ENCODE data around the gene CCR1.

CCR1 gene

GRCh38 chr3:46239301-46239938 is 31.3 kb upstream of the CCR1 start:
- Histone ChIP-seq H3K23ac (ENCODE audit: low read length) (no peak overlapping the region), H3K27me3 (ENCODE audit: insufficient read depth, low read length, poor library complexity) (no peaks in the 10 kb centered on the region), H3K27ac (ENCODE audit: low read depth, low read length) (no peak overlapping the region), H3K79me1 (ENCODE audit: low read length) (no peaks in the 10 kb centered on the region), H3K36me3 (ENCODE audit: control insufficient read depth, insufficient read depth, low read length) (no peaks in the 10 kb centered on the region), H3K56ac (ENCODE audit: low read length) (no peak overlapping the region), H3K18ac (ENCODE audit: low read length) (no peak overlapping the region), H3K4me3 (ENCODE audit: low read length) (no peak overlapping the region), H4K8ac (ENCODE audit: low read depth, low read length) (no peak overlapping the region), H3K4me1 (ENCODE audit: control insufficient read depth, low read depth, low read length) (no peaks in the 10 kb centered on the region), H2BK5ac (ENCODE audit: low read length) (no peak overlapping the region), H2AK5ac (ENCODE audit: low read length) (no peak overlapping the region), H3K4me2 (ENCODE audit: low read length) (no peak overlapping the region), H3K79me2 (ENCODE audit: control insufficient read depth, insufficient read depth, low read length) (no peaks in the 10 kb centered on the region), H2BK120ac (ENCODE audit: low read depth, low read length) (no peak overlapping the region), H3K9ac (ENCODE audit: low read length) (no peak overlapping the region), H3K4ac (ENCODE audit: low read depth, low read length) (no peak overlapping the region), H2BK15ac (replicated peaks; ENCODE audit: low read depth) (no peak overlapping the region), H4K5ac (ENCODE audit: low read length) (no peak overlapping the region)
- WGBS (ENCODE audit: extremely low coverage, insufficient coverage, low lambda C conversion rate): no CpG with 5 or more reads among the region's 3 CpGs
- no peak for DNase-seq

DNA sequence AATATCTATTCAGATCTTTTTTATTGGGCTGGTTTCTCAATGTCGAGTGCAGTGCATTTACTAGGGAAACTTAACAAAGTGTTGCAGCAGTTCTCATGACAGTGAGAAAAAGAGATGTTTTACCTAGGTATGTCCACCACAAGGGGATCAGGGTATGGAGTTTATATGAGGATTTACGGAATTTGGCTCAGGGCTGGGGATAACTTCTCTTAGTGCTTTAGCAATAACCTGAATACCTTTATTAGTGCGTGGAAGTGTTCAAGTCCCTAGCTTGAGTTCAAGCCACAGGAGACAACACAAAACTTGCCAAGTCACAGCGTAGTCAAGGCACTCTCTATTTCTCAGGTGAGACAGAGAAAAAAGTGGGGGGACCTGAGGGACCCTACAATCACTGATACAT is 30.3 kb upstream of the CCR1 start:
- Histone ChIP-seq H3K56ac (ENCODE audit: low read length) (no peak overlapping the region), H4K5ac (ENCODE audit: low read length) (no peak overlapping the region), H3K79me2 (ENCODE audit: control insufficient read depth, insufficient read depth, low read length) (no peaks in the 10 kb centered on the region), H3K4me2 (ENCODE audit: low read length) (no peak overlapping the region), H3K23ac (ENCODE audit: low read length) (no peak overlapping the region), H3K4me3 (ENCODE audit: low read length) (no peak overlapping the region), H2BK15ac (replicated peaks; ENCODE audit: low read depth) (no peak overlapping the region), H3K79me1 (ENCODE audit: low read length) (no peaks in the 10 kb centered on the region), H3K36me3 (ENCODE audit: control insufficient read depth, insufficient read depth, low read length) (no peaks in the 10 kb centered on the region), H3K4ac (ENCODE audit: low read depth, low read length) (no peak overlapping the region), H3K4me1 (ENCODE audit: control insufficient read depth, low read depth, low read length) (no peaks in the 10 kb centered on the region), H4K8ac (ENCODE audit: low read depth, low read length) (no peak overlapping the region), H2BK120ac (ENCODE audit: low read depth, low read length) (no peak overlapping the region), H3K27me3 (ENCODE audit: insufficient read depth, low read length, poor library complexity) (no peaks in the 10 kb centered on the region), H3K18ac (ENCODE audit: low read length) (no peak overlapping the region), H2BK5ac (ENCODE audit: low read length) (no peak overlapping the region), H3K27ac (ENCODE audit: low read depth, low read length) (no peak overlapping the region), H2AK5ac (ENCODE audit: low read length) (no peak overlapping the region), H3K9ac (ENCODE audit: low read length) (no peak overlapping the region)
- no peak for DNase-seq
- WGBS (ENCODE audit: extremely low coverage, insufficient coverage, low lambda C conversion rate): no CpG with 5 or more reads among the region's 4 CpGs

DNA sequence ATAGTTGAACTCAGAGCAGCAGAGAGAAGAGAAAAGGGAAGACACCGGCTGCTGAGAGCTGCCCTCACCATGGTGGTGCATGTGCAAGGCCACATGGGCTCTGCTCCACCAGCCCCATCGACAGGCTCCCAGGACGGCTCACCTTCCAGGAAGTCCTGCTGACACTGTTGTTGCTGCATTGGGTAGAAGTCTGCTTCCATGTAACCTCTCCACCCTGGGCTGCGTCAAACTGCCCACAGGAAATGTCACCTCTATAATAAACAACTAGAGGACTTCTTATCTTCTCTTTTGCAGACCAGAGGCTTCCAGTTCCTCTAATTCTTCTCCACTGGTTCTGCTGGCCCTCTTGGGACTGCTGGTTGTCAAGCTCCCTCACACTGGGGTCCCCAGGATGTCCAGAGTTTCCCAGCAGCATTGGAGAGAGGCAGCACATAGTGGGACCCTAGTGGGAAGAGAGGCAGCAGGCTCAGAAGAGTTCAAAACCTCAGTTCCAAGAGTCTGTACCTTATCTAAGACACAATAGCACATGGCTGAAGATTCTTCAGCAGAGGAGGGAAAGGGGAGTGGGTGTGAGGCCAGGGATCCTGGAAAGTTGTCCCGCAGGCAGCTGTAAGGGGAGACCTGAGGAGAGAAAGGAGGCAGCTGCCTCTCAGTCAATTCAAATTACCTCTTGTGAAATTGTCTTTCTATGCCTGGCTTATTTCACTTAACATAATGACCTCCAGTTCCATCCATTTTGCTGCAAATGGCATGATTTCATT is 28.4 kb upstream of the CCR1 start:
- no CpG with 5 or more reads among the region's 5 CpGs for WGBS (ENCODE audit: extremely low coverage, insufficient coverage, low lambda C conversion rate)
- Histone ChIP-seq H3K4me2 (ENCODE audit: low read length) (no peak overlapping the region), H3K4ac (ENCODE audit: low read depth, low read length) (no peak overlapping the region)

GRCh38 chr3:46235425-46235824 is 27.3 kb upstream of the CCR1 start:
- Histone ChIP-seq H2BK120ac (ENCODE audit: low read depth, low read length) (no peak overlapping the region), H2BK15ac (replicated peaks; ENCODE audit: low read depth) (no peak overlapping the region), H3K4me1 (ENCODE audit: control insufficient read depth, low read depth, low read length) (no peaks in the 10 kb centered on the region), H3K27ac (ENCODE audit: low read depth, low read length) (no peak overlapping the region), H3K79me1 (ENCODE audit: low read length) (no peaks in the 10 kb centered on the region), H3K23ac (ENCODE audit: low read length) (no peak overlapping the region), H3K9ac (ENCODE audit: low read length) (no peak overlapping the region), H3K56ac (ENCODE audit: low read length) (no peak overlapping the region), H3K36me3 (ENCODE audit: control insufficient read depth, insufficient read depth, low read length) (no peaks in the 10 kb centered on the region), H3K79me2 (ENCODE audit: control insufficient read depth, insufficient read depth, low read length) (no peaks in the 10 kb centered on the region), H2AK5ac (ENCODE audit: low read length) (no peak overlapping the region), H3K18ac (ENCODE audit: low read length) (no peak overlapping the region), H3K4ac (ENCODE audit: low read depth, low read length) (no peak overlapping the region), H3K27me3 (ENCODE audit: insufficient read depth, low read length, poor library complexity) (no peaks in the 10 kb centered on the region), H3K4me2 (ENCODE audit: low read length) (no peak overlapping the region), H4K8ac (ENCODE audit: low read depth, low read length) (no peak overlapping the region), H3K4me3 (ENCODE audit: low read length) (no peak overlapping the region), H2BK5ac (ENCODE audit: low read length) (no peak overlapping the region), H4K5ac (ENCODE audit: low read length) (no peak overlapping the region)
- WGBS (ENCODE audit: extremely low coverage, insufficient coverage, low lambda C conversion rate): no CpG with 5 or more reads among the region's 2 CpGs
- DNase-seq: no peak

More for the DNA sequence above, 28.4 kb upstream of the CCR1 start:
- no peak overlapping the region for H3K23ac ChIP-seq (ENCODE audit: low read length)
- H2BK5ac ChIP-seq (ENCODE audit: low read length): no peak overlapping the region
- no peak overlapping the region for H2BK15ac ChIP-seq (replicated peaks; ENCODE audit: low read depth)
- H3K27ac ChIP-seq (ENCODE audit: low read depth, low read length): no peak overlapping the region
- H3K18ac ChIP-seq (ENCODE audit: low read length): no peak overlapping the region
- no peak overlapping the region for H4K8ac ChIP-seq (ENCODE audit: low read depth, low read length)
- no peak overlapping the region for H2BK120ac ChIP-seq (ENCODE audit: low read depth, low read length)
- H3K9ac ChIP-seq (ENCODE audit: low read length): no peak overlapping the region
- no peaks in the 10 kb centered on the region for H3K36me3 ChIP-seq (ENCODE audit: control insufficient read depth, insufficient read depth, low read length)
- no peaks in the 10 kb centered on the region for H3K4me1 ChIP-seq (ENCODE audit: control insufficient read depth, low read depth, low read length)
- H2AK5ac ChIP-seq (ENCODE audit: low read length): no peak overlapping the region
- no peak overlapping the region for H3K4me3 ChIP-seq (ENCODE audit: low read length)
- peak; percentile 30 for DNase-seq
- no peaks in the 10 kb centered on the region for H3K27me3 ChIP-seq (ENCODE audit: insufficient read depth, low read length, poor library complexity)
- H3K79me2 ChIP-seq (ENCODE audit: control insufficient read depth, insufficient read depth, low read length): no peaks in the 10 kb centered on the region
- H4K5ac ChIP-seq (ENCODE audit: low read length): no peak overlapping the region
- H3K56ac ChIP-seq (ENCODE audit: low read length): no peak overlapping the region
- no peaks in the 10 kb centered on the region for H3K79me1 ChIP-seq (ENCODE audit: low read length)

DNA sequence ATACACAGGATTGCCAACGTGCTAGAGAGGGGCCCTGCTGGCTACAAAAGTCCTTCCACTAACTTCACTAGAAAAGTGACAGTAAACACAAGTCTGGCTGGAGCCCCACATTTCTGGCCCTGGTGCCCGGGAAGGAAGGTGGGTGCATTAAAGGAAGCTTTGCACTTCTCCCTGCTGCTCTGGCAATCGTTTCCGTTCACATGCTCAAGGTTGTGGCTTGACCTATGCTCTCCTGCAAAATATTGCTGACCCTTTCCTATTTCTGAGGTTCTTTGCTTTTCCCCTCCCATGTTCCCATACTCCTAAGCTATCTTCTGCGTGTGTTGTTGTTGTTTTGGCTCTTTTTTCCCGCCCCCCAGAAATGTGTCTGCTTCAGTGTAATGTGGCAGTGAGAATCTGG is 25.1 kb upstream of the CCR1 start:
- DNase-seq: no peak
- no peaks in the 10 kb centered on the region for H3K79me1 ChIP-seq (ENCODE audit: low read length)
- no peak overlapping the region for H3K23ac ChIP-seq (ENCODE audit: low read length)
- no peaks in the 10 kb centered on the region for H3K27me3 ChIP-seq (ENCODE audit: insufficient read depth, low read length, poor library complexity)
- no peak overlapping the region for H2BK5ac ChIP-seq (ENCODE audit: low read length)
- no peak overlapping the region for H4K8ac ChIP-seq (ENCODE audit: low read depth, low read length)
- no peaks in the 10 kb centered on the region for H3K4me1 ChIP-seq (ENCODE audit: control insufficient read depth, low read depth, low read length)
- H3K27ac ChIP-seq (ENCODE audit: low read depth, low read length): no peak overlapping the region
- no peak overlapping the region for H3K4ac ChIP-seq (ENCODE audit: low read depth, low read length)
- no peaks in the 10 kb centered on the region for H3K36me3 ChIP-seq (ENCODE audit: control insufficient read depth, insufficient read depth, low read length)
- H3K56ac ChIP-seq (ENCODE audit: low read length): no peak overlapping the region
- H2BK15ac ChIP-seq (replicated peaks; ENCODE audit: low read depth): no peak overlapping the region
- no CpG with 5 or more reads among the region's 6 CpGs for WGBS (ENCODE audit: extremely low coverage, insufficient coverage, low lambda C conversion rate)
- no peak overlapping the region for H3K18ac ChIP-seq (ENCODE audit: low read length)
- no peak overlapping the region for H2AK5ac ChIP-seq (ENCODE audit: low read length)
- no peak overlapping the region for H4K5ac ChIP-seq (ENCODE audit: low read length)
- H3K4me3 ChIP-seq (ENCODE audit: low read length): no peak overlapping the region
- H3K9ac ChIP-seq (ENCODE audit: low read length): no peak overlapping the region
- no peak overlapping the region for H2BK120ac ChIP-seq (ENCODE audit: low read depth, low read length)
- H3K79me2 ChIP-seq (ENCODE audit: control insufficient read depth, insufficient read depth, low read length): no peaks in the 10 kb centered on the region
- no peak overlapping the region for H3K4me2 ChIP-seq (ENCODE audit: low read length)

Data from mesendoderm (in vitro differentiated cells).